ENCODE measurements around the gene NKX2-2.
A peak's percentile ranks its signal among the peaks of the same experiment; 100 is the strongest.

The NKX2-2 gene

GRCh38 chr20:21534453-21534852 is 20.6 kb upstream of the NKX2-2 start:
- CTCF ChIA-PET: no interaction called here
- POLR2A ChIA-PET: no interaction called here
- DNase-seq (ENCODE audit: extremely low spot score): no peak
- TF ChIP-seq LEF1 (IDR thresholded peaks at IDR 0.05; ENCODE audit: borderline replicate concordance) (no peak), SP1 (IDR thresholded peaks at IDR 0.05) (no peak), FOXK2 (IDR thresholded peaks at IDR 0.05) (no peak), SUZ12 (IDR thresholded peaks at IDR 0.05) (no peak), ARNT (IDR thresholded peaks at IDR 0.05) (no peak)

- peak; percentile 32 for DNase-seq (ENCODE audit: extremely low spot score)
- TF ChIP-seq FOXA1 (IDR thresholded peaks at IDR 0.05) (no peak), CTBP1 (IDR thresholded peaks at IDR 0.05; ENCODE audit: borderline replicate concordance) (no peak), FOXM1 (IDR thresholded peaks at IDR 0.05; ENCODE audit: borderline replicate concordance) (no peak), L3MBTL2 (conservative IDR thresholded peaks at IDR 0.05) (peak; percentile 35), ARNT (IDR thresholded peaks at IDR 0.05) (no peak), LEF1 (IDR thresholded peaks at IDR 0.05; ENCODE audit: borderline replicate concordance) (no peak), ZNF384 (IDR thresholded peaks at IDR 0.05) (no peak), PKNOX1 (IDR thresholded peaks at IDR 0.05) (peak; percentile 73)
- CTCF ChIA-PET: interaction anchor here (0.6 to 1.2 kb wide), 8 partner anchors 8 to 329 kb away, joined by 3 to 5 read pairs (median 3); no protein-coding TSS in a partner anchor
- POLR2A ChIA-PET: no interaction called here
These were observed 16.0 kb upstream of the NKX2-2 start for GRCh38 chr20:21529863-21530262.

- no peak for DNase-seq (ENCODE audit: extremely low spot score)
- TF ChIP-seq NFRKB (IDR thresholded peaks at IDR 0.05) (no peak), FOXK2 (IDR thresholded peaks at IDR 0.05) (no peak), TARDBP (IDR thresholded peaks at IDR 0.05) (no peak), FOXA1 (IDR thresholded peaks at IDR 0.05) (no peak), SUZ12 (IDR thresholded peaks at IDR 0.05) (no peak)
- CTCF ChIA-PET: interaction anchor here (1.2 kb wide), 1 partner anchor 8 kb away, joined by 3 read pairs; no protein-coding TSS in a partner anchor
- POLR2A ChIA-PET: no interaction called here
These were observed 15.0 kb upstream of the NKX2-2 start for GRCh38 chr20:21528870-21529269.

GRCh38 chr20:21527908-21528307 is 14.0 kb upstream of the NKX2-2 start:
- ChIA-PET CTCF (no interaction called here), POLR2A (no interaction called here)
- DNase-seq (ENCODE audit: extremely low spot score): no peak
- TF ChIP-seq TARDBP (IDR thresholded peaks at IDR 0.05) (no peak), FOXA1 (IDR thresholded peaks at IDR 0.05) (no peak), FOXM1 (IDR thresholded peaks at IDR 0.05; ENCODE audit: borderline replicate concordance) (no peak), NFRKB (IDR thresholded peaks at IDR 0.05) (no peak), FOXK2 (IDR thresholded peaks at IDR 0.05) (no peak), PKNOX1 (IDR thresholded peaks at IDR 0.05) (no peak), L3MBTL2 (conservative IDR thresholded peaks at IDR 0.05) (no peak), CTBP1 (IDR thresholded peaks at IDR 0.05; ENCODE audit: borderline replicate concordance) (no peak), ZNF384 (IDR thresholded peaks at IDR 0.05) (no peak), ELF4 (IDR thresholded peaks at IDR 0.05) (no peak), SUZ12 (IDR thresholded peaks at IDR 0.05) (no peak), HDGF (IDR thresholded peaks at IDR 0.05; ENCODE audit: borderline replicate concordance) (no peak), ARNT (IDR thresholded peaks at IDR 0.05) (no peak), LEF1 (IDR thresholded peaks at IDR 0.05; ENCODE audit: borderline replicate concordance) (no peak), BHLHE40 (IDR thresholded peaks at IDR 0.05; ENCODE audit: borderline replicate concordance) (no peak), SP1 (IDR thresholded peaks at IDR 0.05) (no peak)

- TF ChIP-seq L3MBTL2 (conservative IDR thresholded peaks at IDR 0.05) (no peak), ELF4 (IDR thresholded peaks at IDR 0.05) (no peak), HDGF (IDR thresholded peaks at IDR 0.05; ENCODE audit: borderline replicate concordance) (no peak), NFRKB (IDR thresholded peaks at IDR 0.05) (no peak), SP1 (IDR thresholded peaks at IDR 0.05) (no peak), SUZ12 (IDR thresholded peaks at IDR 0.05) (no peak), LEF1 (IDR thresholded peaks at IDR 0.05; ENCODE audit: borderline replicate concordance) (no peak), ZNF384 (IDR thresholded peaks at IDR 0.05) (no peak), BHLHE40 (IDR thresholded peaks at IDR 0.05; ENCODE audit: borderline replicate concordance) (no peak)
- ChIA-PET POLR2A (no interaction called here), CTCF (no interaction called here)
- no peak for DNase-seq (ENCODE audit: extremely low spot score)
These were observed 12.9 kb upstream of the NKX2-2 start for GRCh38 chr20:21526776-21527175.

- TF ChIP-seq SP1 (IDR thresholded peaks at IDR 0.05): no peak
- DNase-seq (ENCODE audit: extremely low spot score): no peak
- ChIA-PET CTCF (no interaction called here), POLR2A (interaction anchor here (1.4 kb wide), 1 partner anchor 9 kb away, joined by 3 read pairs; no protein-coding TSS in a partner anchor)
These were observed 10.0 kb upstream of the NKX2-2 start for GRCh38 chr20:21523895-21524294.

GRCh38 chr20:21523281-21523868 is 9.5 kb upstream of the NKX2-2 start:
- no peak for DNase-seq (ENCODE audit: extremely low spot score)
- ChIA-PET POLR2A (interaction anchor here (1.0 to 1.3 kb wide), 3 partner anchors 18 to 91 kb away, joined by 3 to 4 read pairs (median 4); no protein-coding TSS in a partner anchor), CTCF (interaction anchor here (1.0 kb wide), 1 partner anchor 91 kb away, joined by 3 read pairs; no protein-coding TSS in a partner anchor)
- no peak for TF ChIP-seq ZNF384 (IDR thresholded peaks at IDR 0.05)
- no peak for TF ChIP-seq FOXA1 (IDR thresholded peaks at IDR 0.05)
- TF ChIP-seq TARDBP (IDR thresholded peaks at IDR 0.05): no peak
- TF ChIP-seq CTBP1 (IDR thresholded peaks at IDR 0.05; ENCODE audit: borderline replicate concordance): no peak
